Measurements from ENCODE around the gene SACM1L. TPM values are rescaled to one million over a fixed set of nuclear protein-coding genes. Genes with fewer than 3 reads are reported as not detected.
A peak's percentile ranks its signal among the peaks of the same experiment; 100 is the strongest.
"Not testable (repeated sequence)": the region's sequence is repeated elsewhere in the genome, so short reads cannot be mapped to it uniquely, and the experiment has no call there.

Gene SACM1L
- total and polyA plus RNA-seq, 2 of the 8 experiments (the other 6 are each of a cell fraction or from before 2014, with no cell fraction given) = 20.1 to 61.0 TPM

DNA sequence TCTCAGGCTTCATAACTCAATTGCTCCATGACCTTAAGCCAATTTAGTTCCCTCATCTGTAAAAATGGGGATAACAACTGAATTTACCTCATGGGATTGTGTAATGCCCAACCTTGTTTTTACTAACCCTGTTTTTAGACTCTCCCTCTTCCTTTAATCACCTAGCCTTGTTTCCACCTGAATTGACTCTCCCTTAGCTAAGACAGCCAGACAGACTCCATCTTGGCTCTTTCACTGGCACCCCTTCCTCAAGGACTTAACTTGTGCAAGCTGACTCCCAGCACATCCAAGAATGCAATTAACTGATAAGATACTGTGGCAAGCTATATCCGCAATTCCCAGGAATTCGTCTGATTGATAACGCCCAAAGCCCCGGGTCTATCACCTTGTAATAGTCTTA is 3.5 kb upstream of the SACM1L start:
- H2BK15ac ChIP-seq (ENCODE audit: low read length); H3K56ac ChIP-seq (replicated peaks; ENCODE audit: insufficient read length, low read depth, low read length); H3K27me3 ChIP-seq (replicated peaks in 1 of 4; ENCODE audit: control insufficient read depth in 3 of 4, extremely low read depth in 1 of 4, insufficient read depth in 3 of 4, low read length in 3 of 4); H2AFZ ChIP-seq (ENCODE audit: low read length); H3K14ac ChIP-seq (ENCODE audit: insufficient read length); H4K8ac ChIP-seq (ENCODE audit: extremely low read depth, insufficient read depth, low read length); H2BK20ac ChIP-seq (ENCODE audit: low read length); H3K27ac ChIP-seq (ENCODE audit: low read depth, low read length); FAIRE-seq; H3K4ac ChIP-seq (replicated peaks; ENCODE audit: insufficient read length, low read depth, low read length); H4K5ac ChIP-seq (ENCODE audit: insufficient read length, low read depth, low read length); H3K79me1 ChIP-seq (ENCODE audit: low read depth, low read length); H2AK5ac ChIP-seq (ENCODE audit: low read depth, low read length); H4K91ac ChIP-seq (replicated peaks; ENCODE audit: insufficient read length, low read length); H3K23ac ChIP-seq (ENCODE audit: insufficient read length); H3K4me3 ChIP-seq (ENCODE audit: extremely low read depth in 1 of 4, insufficient read depth in 2 of 4, low read depth in 3 of 4, low read length in 4 of 4); H3K36me3 ChIP-seq (ENCODE audit: control insufficient read depth in 2 of 4, insufficient read depth in 4 of 4, low read length in 3 of 4); CTCF ChIA-PET (ENCODE audit: partially characterized antibody); H3K18ac ChIP-seq (ENCODE audit: extremely low read depth, low read length); H3K9ac ChIP-seq (replicated peaks in 1 of 4; ENCODE audit: extremely low read depth in 1 of 4, low read depth in 3 of 4, low read length in 3 of 4); H3K9me3 ChIP-seq (ENCODE audit: insufficient read depth in 2 of 2, low read depth in 1 of 2, low read length in 1 of 2); H4K20me1 ChIP-seq (replicated peaks in 1 of 2; ENCODE audit: control insufficient read depth in 1 of 2, insufficient read depth in 2 of 2, low read length in 2 of 2); H2BK120ac ChIP-seq (replicated peaks; ENCODE audit: low read depth, low read length); H3K4me2 ChIP-seq (ENCODE audit: insufficient read depth in 1 of 2, low read depth in 2 of 2, low read length in 2 of 2); DNase-seq (ENCODE audit: low read depth in 1 of 2, low spot score in 2 of 2): not testable (repeated sequence)
- POLR2A ChIA-PET (ENCODE audit: partially characterized antibody) = interaction anchor here (2.3 kb wide), 1 partner anchor 9 kb away, joined by 7 read pairs; no protein-coding TSS in a partner anchor
- 73% methylated on average over 4 of the region's 4 CpGs; no CpG with 5 or more reads in 1 of the 2 experiments for WGBS, 2 experiments (ENCODE audit: extremely low coverage in 1 of 2, insufficient coverage in 1 of 2, insufficient read length in 1 of 2, insufficient replicate concordance in 2 of 2, low coverage in 1 of 2, low lambda C conversion rate in 2 of 2, missing lambda C conversion rate in 1 of 2)
- peaks cover 11 to 19% (median 13%) of the 10 kb centered on the region in 4 experiments; a peak in 6 of 7 replicates for H3K4me1 ChIP-seq (replicated peaks in 1 of 4; ENCODE audit: control insufficient read depth in 3 of 4, insufficient read depth in 4 of 4, low read length in 3 of 4)
- peaks cover 10 to 13% of the 10 kb centered on the region in 2 experiments for H3K79me2 ChIP-seq (ENCODE audit: control insufficient read depth in 1 of 2, insufficient read depth in 2 of 2, low read length in 2 of 2)
- H2BK5ac ChIP-seq (ENCODE audit: low read depth, low read length) = peak overlapping the region; percentile 9; the same call in 1 of the 2 replicates
- H3K23me2 ChIP-seq (ENCODE audit: low read depth, low read length) = peaks cover 14% of the 10 kb centered on the region
- 0 out of 2 replicates have a peak overlapping the region, but pooled peaks have one; percentile 1 for H2BK12ac ChIP-seq (ENCODE audit: low read depth, low read length)

All from H1 (cell line).